Retinal pigment epithelial cell (primary cell): ENCODE measurements around the gene CD3D.

Experiments used
- DNase-seq: peaks from one replicate; pipeline ENCODE4 v3.0.0-alpha.2; 2010; ENCODE audit warnings: low read depth
- H3K4me3 ChIP-seq: 2 replicates; pipeline ENCODE4 v1.5.1; 2011; ENCODE audit warnings: mild to moderate bottlenecking, low read length, control low read depth, moderate library complexity
- TF ChIP-seq, protein P1 (sequence below): conservative IDR thresholded peaks from 2 replicates; pipeline ENCODE4 v1.5.1; 2011; ENCODE audit warnings: low read depth, low read length, control low read depth, inconsistent platforms

The CD3D gene

DNA sequence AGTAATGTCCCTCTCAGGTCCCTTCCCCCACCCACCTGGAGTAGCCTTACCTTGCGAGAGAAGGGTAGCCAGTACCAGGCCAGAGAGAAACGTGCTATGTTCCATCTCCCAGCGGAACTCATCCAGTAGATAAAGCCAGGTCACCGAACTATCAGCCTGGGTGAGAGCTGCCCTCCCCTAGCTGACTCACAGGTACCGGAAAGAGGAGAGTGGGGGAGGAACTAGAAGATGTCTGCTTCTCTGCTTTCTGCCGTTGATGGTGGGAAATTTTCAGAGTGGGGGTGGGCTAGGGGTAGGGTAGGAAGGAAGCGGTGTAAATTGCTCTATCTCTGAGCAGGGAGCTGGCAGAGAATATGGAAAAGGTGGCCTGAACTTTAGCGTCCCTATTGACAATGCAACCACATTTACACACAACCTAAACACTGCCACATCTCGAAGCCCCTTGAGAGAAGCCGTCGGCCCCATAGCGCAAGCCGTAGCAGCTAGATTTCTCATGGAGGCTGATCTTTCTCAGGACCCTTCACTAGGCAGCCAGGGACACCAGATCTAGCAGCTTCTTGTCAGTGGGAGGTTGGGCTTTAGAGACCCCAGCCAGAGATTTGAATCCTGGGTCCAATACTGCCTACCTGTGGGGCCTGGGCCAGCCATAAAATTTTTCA, at the start of gene CD3D:
TSS of gene CD3D (minus strand) at position 203 of the 659 bp plus-strand sequence. CDS start at position 105, 98 bp downstream.
- TF ChIP-seq, protein P1, sequence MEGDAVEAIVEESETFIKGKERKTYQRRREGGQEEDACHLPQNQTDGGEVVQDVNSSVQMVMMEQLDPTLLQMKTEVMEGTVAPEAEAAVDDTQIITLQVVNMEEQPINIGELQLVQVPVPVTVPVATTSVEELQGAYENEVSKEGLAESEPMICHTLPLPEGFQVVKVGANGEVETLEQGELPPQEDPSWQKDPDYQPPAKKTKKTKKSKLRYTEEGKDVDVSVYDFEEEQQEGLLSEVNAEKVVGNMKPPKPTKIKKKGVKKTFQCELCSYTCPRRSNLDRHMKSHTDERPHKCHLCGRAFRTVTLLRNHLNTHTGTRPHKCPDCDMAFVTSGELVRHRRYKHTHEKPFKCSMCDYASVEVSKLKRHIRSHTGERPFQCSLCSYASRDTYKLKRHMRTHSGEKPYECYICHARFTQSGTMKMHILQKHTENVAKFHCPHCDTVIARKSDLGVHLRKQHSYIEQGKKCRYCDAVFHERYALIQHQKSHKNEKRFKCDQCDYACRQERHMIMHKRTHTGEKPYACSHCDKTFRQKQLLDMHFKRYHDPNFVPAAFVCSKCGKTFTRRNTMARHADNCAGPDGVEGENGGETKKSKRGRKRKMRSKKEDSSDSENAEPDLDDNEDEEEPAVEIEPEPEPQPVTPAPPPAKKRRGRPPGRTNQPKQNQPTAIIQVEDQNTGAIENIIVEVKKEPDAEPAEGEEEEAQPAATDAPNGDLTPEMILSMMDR: no peak
- DNase-seq: no peak
- no peak within 1 kb of the TSS for H3K4me3 ChIP-seq

- H3K4me3 ChIP-seq: no peak overlapping the region
- TF ChIP-seq, protein P1: no peak
- no peak for DNase-seq
Measured at GRCh38 chr11:118383657-118384056, 41.2 kb upstream of the CD3D start.

DNA sequence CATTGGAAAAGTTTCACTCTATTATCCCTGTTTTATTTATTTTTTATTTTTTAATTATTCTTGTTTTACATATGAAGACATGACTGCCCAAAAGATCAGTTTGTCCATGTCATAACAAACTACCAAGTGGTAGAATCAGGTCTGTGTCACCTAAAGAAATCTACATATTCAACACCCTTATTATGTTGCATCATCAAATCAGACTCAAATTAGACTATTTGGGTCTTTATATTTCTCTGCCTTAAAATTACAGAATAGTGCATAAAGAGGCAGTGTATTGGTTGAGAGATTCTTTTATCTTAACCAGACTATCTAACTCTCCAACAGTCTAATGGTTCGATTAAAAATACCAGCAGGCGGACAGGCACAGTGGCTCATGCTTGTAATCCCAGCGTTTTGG, 40.4 kb upstream of the CD3D start:
- H3K4me3 ChIP-seq: no peak overlapping the region
- TF ChIP-seq, protein P1: no peak
- no peak for DNase-seq

GRCh38 chr11:118380571-118380970, 38.1 kb upstream of the CD3D start:
- H3K4me3 ChIP-seq: no peak overlapping the region
- TF ChIP-seq, protein P1: no peak
- no peak for DNase-seq

- H3K4me3 ChIP-seq: no peak overlapping the region
- DNase-seq: no peak
- TF ChIP-seq, protein P1: no peak
Measured at GRCh38 chr11:118379497-118379896, 37.0 kb upstream of the CD3D start.

GRCh38 chr11:118375978-118376377, 33.5 kb upstream of the CD3D start:
- DNase-seq: no peak
- H3K4me3 ChIP-seq: no peak overlapping the region
- TF ChIP-seq, protein P1: no peak

DNA sequence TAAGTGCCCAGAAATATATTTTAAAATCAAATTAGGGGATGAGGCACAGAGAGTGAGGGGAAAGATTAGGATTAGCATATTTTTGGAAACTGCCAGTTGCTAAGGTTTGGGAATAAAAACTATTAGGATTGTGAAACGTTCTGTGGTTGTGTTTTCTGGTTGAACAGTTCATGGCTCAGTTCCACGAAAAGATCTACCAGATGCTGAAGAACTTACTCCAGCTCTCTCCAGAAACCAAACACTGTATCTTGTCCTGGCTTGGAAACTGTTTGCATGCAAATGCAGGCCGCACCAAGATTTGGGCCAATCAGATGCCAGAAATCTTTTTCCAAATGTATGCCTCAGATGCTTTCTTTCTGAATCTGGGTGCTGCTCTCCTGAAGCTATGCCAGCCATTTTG, 32.2 kb upstream of the CD3D start:
- TF ChIP-seq, protein P1: no peak
- no peak overlapping the region for H3K4me3 ChIP-seq
- no peak for DNase-seq
